ENCODE measurements around the gene GFY. TPM values are rescaled to one million over a fixed set of nuclear protein-coding genes. Genes with fewer than 3 reads are reported as not detected.
A peak's percentile ranks its signal among the peaks of the same experiment; 100 is the strongest.
"Not testable (repeated sequence)": the region's sequence is repeated elsewhere in the genome, so short reads cannot be mapped to it uniquely, and the experiment has no call there.

The GFY gene
- total RNA-seq, 1 donor: not detected

- TF ChIP-seq CTCF (IDR thresholded peaks at IDR 0.05; ENCODE audit: insufficient read depth, low read depth, low read length): no peak
- no peak for DNase-seq (ENCODE audit: low read depth)
- H3K4me3 ChIP-seq (ENCODE audit: low read depth, low read length): no peak overlapping the region
Observed at GRCh38 chr19:49468199-49468598, 43.0 kb downstream of the GFY start.

- DNase-seq (ENCODE audit: low read depth): peak; percentile 84
- H3K4me3 ChIP-seq (ENCODE audit: low read depth, low read length): no peak overlapping the region
- no peak for TF ChIP-seq CTCF (IDR thresholded peaks at IDR 0.05; ENCODE audit: insufficient read depth, low read depth, low read length)
Observed at GRCh38 chr19:49468746-49469447, 43.7 kb downstream of the GFY start.

GRCh38 chr19:49469828-49470614 lies 44.8 kb downstream of the GFY start:
- DNase-seq (ENCODE audit: low read depth): peak; percentile 49
- no peak overlapping the region for H3K4me3 ChIP-seq (ENCODE audit: low read depth, low read length)
- TF ChIP-seq CTCF (IDR thresholded peaks at IDR 0.05; ENCODE audit: insufficient read depth, low read depth, low read length): peak; percentile 11

- H3K4me3 ChIP-seq (ENCODE audit: low read depth, low read length): no peak overlapping the region
Observed at GRCh38 chr19:49470615-49470978, 45.4 kb downstream of the GFY start.

GRCh38 chr19:49472936-49473335 lies 47.7 kb downstream of the GFY start:
- H3K4me3 ChIP-seq (ENCODE audit: low read depth, low read length): no peak overlapping the region
- no peak for TF ChIP-seq CTCF (IDR thresholded peaks at IDR 0.05; ENCODE audit: insufficient read depth, low read depth, low read length)
- DNase-seq (ENCODE audit: low read depth): no peak

More at GRCh38 chr19:49470615-49470978, 45.4 kb downstream of the GFY start:
- no peak for DNase-seq (ENCODE audit: low read depth)
- no peak for TF ChIP-seq CTCF (IDR thresholded peaks at IDR 0.05; ENCODE audit: insufficient read depth, low read depth, low read length)

GRCh38 chr19:49473501-49473867 lies 48.3 kb downstream of the GFY start:
- not testable (repeated sequence) for DNase-seq (ENCODE audit: low read depth)
- H3K4me3 ChIP-seq (ENCODE audit: low read depth, low read length): peak overlapping the region; percentile 87

- peak within 1 kb of the TSS; percentile 87 for H3K4me3 ChIP-seq (ENCODE audit: low read depth, low read length)
- peak; percentile 85 for DNase-seq (ENCODE audit: low read depth)
- TF ChIP-seq CTCF (IDR thresholded peaks at IDR 0.05; ENCODE audit: insufficient read depth, low read depth, low read length): peak; percentile 96
Observed at GRCh38 chr19:49473868-49474541, 48.8 kb downstream of the GFY start, which contains the start of gene FLT3LG. Gene FLT3LG, plus strand, starts transcription at chr19:49474215. Its CDS starts 425 bp downstream, at chr19:49474640.

Data from fibroblast of villous mesenchyme (primary cell).